ENCODE data around the gene IGFBP2. TPM values are rescaled to one million over a fixed set of nuclear protein-coding genes. Genes with fewer than 3 reads are reported as not detected.
A peak's percentile ranks its signal among the peaks of the same experiment; 100 is the strongest.

Gene IGFBP2
- polyA plus RNA-seq, 1 donor (not counting 4 experiments of a cell fraction or from before 2014, with no cell fraction given): 10.2 TPM

- H3K9me1 ChIP-seq (ENCODE audit: control insufficient read depth, extremely low read depth, insufficient read depth, low read length): no peaks in the 10 kb centered on the region
- H3K4me3 ChIP-seq (ENCODE audit: control insufficient read depth in 2 of 3, extremely low read depth in 1 of 3, insufficient read depth in 2 of 3, low read depth in 1 of 3, low read length in 3 of 3): no peak overlapping the region
- no peaks in the 10 kb centered on the region for H3K36me3 ChIP-seq (ENCODE audit: control insufficient read depth in 2 of 2, extremely low read depth in 1 of 2, insufficient read depth in 2 of 2, low read length in 2 of 2)
- no peak for TF ChIP-seq EZH2 (IDR thresholded peaks at IDR 0.05; ENCODE audit: low read length)
- no peak for TF ChIP-seq CTCF (optimal IDR thresholded peaks at IDR 0.05 in 1 of 3, IDR thresholded peaks at IDR 0.05 in 1 of 3, conservative IDR thresholded peaks at IDR 0.05 in 1 of 3; ENCODE audit: extremely low read depth in 1 of 3, insufficient read depth in 2 of 3, low read length in 3 of 3)
- H3K27ac ChIP-seq (ENCODE audit: control insufficient read depth, insufficient read depth, low read length): no peak overlapping the region
- H3K9ac ChIP-seq (ENCODE audit: control insufficient read depth, extremely low read depth, insufficient read depth, low read length): no peak overlapping the region
- H2AFZ ChIP-seq (ENCODE audit: control insufficient read depth, low read length): no peak overlapping the region
- peak overlapping the region; percentile 8 for H3K4me2 ChIP-seq (ENCODE audit: control insufficient read depth, extremely low read depth, insufficient read depth, low read depth, low read length)
- H4K20me1 ChIP-seq (ENCODE audit: control insufficient read depth, extremely low read depth, insufficient read depth, low read length): no peaks in the 10 kb centered on the region
- H3K4me1 ChIP-seq (ENCODE audit: control insufficient read depth, extremely low read depth, insufficient read depth, low read length): peaks cover 12% of the 10 kb centered on the region
- H3K9me3 ChIP-seq (ENCODE audit: control insufficient read depth, low read depth, low read length): no peaks in the 10 kb centered on the region
- FAIRE-seq (peak; percentile 83), DNase-seq (ENCODE audit: low read depth, low spot score) (no peak)
- H3K27me3 ChIP-seq (ENCODE audit: control insufficient read depth, extremely low read depth, insufficient read depth, low read length): peaks cover 40% of the 10 kb centered on the region
- H3K79me2 ChIP-seq (ENCODE audit: control insufficient read depth, insufficient read depth, low read length): no peaks in the 10 kb centered on the region
- dilution Hi-C loops (cut with MboI; ENCODE audit: extremely low pct_ligation_motif_present, low sequenced_read_pairs): no loop called here
Observed at GRCh38 chr2:216636551-216637450, 3.6 kb downstream of the IGFBP2 start.

- H3K27ac ChIP-seq (ENCODE audit: control insufficient read depth, insufficient read depth, low read length): no peak overlapping the region
- H3K9ac ChIP-seq (ENCODE audit: control insufficient read depth, extremely low read depth, insufficient read depth, low read length): no peak overlapping the region
- H3K4me1 ChIP-seq (ENCODE audit: control insufficient read depth, extremely low read depth, insufficient read depth, low read length): peaks cover 12% of the 10 kb centered on the region
- DNase-seq (ENCODE audit: low read depth, low spot score): no peak
- H3K27me3 ChIP-seq (ENCODE audit: control insufficient read depth, extremely low read depth, insufficient read depth, low read length): peaks cover 35% of the 10 kb centered on the region
- dilution Hi-C loops (cut with MboI; ENCODE audit: extremely low pct_ligation_motif_present, low sequenced_read_pairs): no loop called here
- H3K9me1 ChIP-seq (ENCODE audit: control insufficient read depth, extremely low read depth, insufficient read depth, low read length): no peaks in the 10 kb centered on the region
- H2AFZ ChIP-seq (ENCODE audit: control insufficient read depth, low read length): no peak overlapping the region
- no peak overlapping the region for H3K4me3 ChIP-seq (ENCODE audit: control insufficient read depth in 2 of 3, extremely low read depth in 1 of 3, insufficient read depth in 2 of 3, low read depth in 1 of 3, low read length in 3 of 3)
- no peaks in the 10 kb centered on the region for H4K20me1 ChIP-seq (ENCODE audit: control insufficient read depth, extremely low read depth, insufficient read depth, low read length)
- FAIRE-seq: no peak
- TF ChIP-seq EZH2 (IDR thresholded peaks at IDR 0.05; ENCODE audit: low read length) (no peak), CTCF (optimal IDR thresholded peaks at IDR 0.05 in 1 of 3, IDR thresholded peaks at IDR 0.05 in 1 of 3, conservative IDR thresholded peaks at IDR 0.05 in 1 of 3; ENCODE audit: extremely low read depth in 1 of 3, insufficient read depth in 2 of 3, low read length in 3 of 3) (no peak)
- no peaks in the 10 kb centered on the region for H3K9me3 ChIP-seq (ENCODE audit: control insufficient read depth, low read depth, low read length)
- H3K79me2 ChIP-seq (ENCODE audit: control insufficient read depth, insufficient read depth, low read length): no peaks in the 10 kb centered on the region
- peak overlapping the region; percentile 8 for H3K4me2 ChIP-seq (ENCODE audit: control insufficient read depth, extremely low read depth, insufficient read depth, low read depth, low read length)
- H3K36me3 ChIP-seq (ENCODE audit: control insufficient read depth in 2 of 2, extremely low read depth in 1 of 2, insufficient read depth in 2 of 2, low read length in 2 of 2): no peaks in the 10 kb centered on the region
Observed at GRCh38 chr2:216637472-216637871, 4.3 kb downstream of the IGFBP2 start.

Data from keratinocyte (primary cell).